Hypothalamus (tissue), 51 donors: ENCODE measurements around the gene TET2.

Experiments used
- DNase-seq, 51 donors: peaks; one replicate each; lab custom pipeline; 2025; lab: John Stamatoyannopoulos, UW

TET2 gene

GRCh38 chr4:105179539-105180401 is 33.1 kb downstream of the TET2 start:
- DNase-seq: no peak

GRCh38 chr4:105181259-105181658 is 34.6 kb downstream of the TET2 start:
- no peak for DNase-seq

- no peak for DNase-seq
Measured at GRCh38 chr4:105182211-105182610, 35.5 kb downstream of the TET2 start.

GRCh38 chr4:105184316-105184980 is 37.8 kb downstream of the TET2 start:
- DNase-seq: no peak

- DNase-seq: no peak
Measured at GRCh38 chr4:105186701-105187161, 40.1 kb downstream of the TET2 start.

GRCh38 chr4:105189855-105190650 is 43.4 kb downstream of the TET2 start:
- DNase-seq: no peak

- peak in 1 of 51 donors; percentile 16 for DNase-seq
Measured at GRCh38 chr4:105191621-105192210, 45.0 kb downstream of the TET2 start.

GRCh38 chr4:105192474-105192873 is 45.8 kb downstream of the TET2 start:
- DNase-seq: no peak

GRCh38 chr4:105192910-105193309 is 46.2 kb downstream of the TET2 start:
- DNase-seq: no peak

- DNase-seq: no peak
Measured at GRCh38 chr4:105193536-105193935, 46.9 kb downstream of the TET2 start.

GRCh38 chr4:105194328-105195231 is 47.9 kb downstream of the TET2 start:
- no peak for DNase-seq

- DNase-seq: no peak
Measured at GRCh38 chr4:105196523-105197145, 50.0 kb downstream of the TET2 start.

- no peak for DNase-seq
Measured at GRCh38 chr4:105197777-105198176, 51.1 kb downstream of the TET2 start.

GRCh38 chr4:105198541-105198940 is 51.9 kb downstream of the TET2 start:
- no peak for DNase-seq

- DNase-seq: no peak
Measured at GRCh38 chr4:105206214-105206613, 59.5 kb downstream of the TET2 start.

- DNase-seq: no peak
Measured at GRCh38 chr4:105207386-105207785, 60.7 kb downstream of the TET2 start.

GRCh38 chr4:105208561-105208960 is 61.9 kb downstream of the TET2 start:
- DNase-seq: no peak

GRCh38 chr4:105210916-105211315 is 64.2 kb downstream of the TET2 start:
- no peak for DNase-seq

- DNase-seq: peak in 1 of 51 donors; percentile 42
Measured at GRCh38 chr4:105215609-105216313, 69.1 kb downstream of the TET2 start.
